Hindlimb muscle (tissue), 1 donor: ENCODE results near the gene CD3G. TPM values are rescaled to one million over a fixed set of nuclear protein-coding genes. Genes with fewer than 3 reads are reported as not detected.
"Not testable (repeated sequence)": the region's sequence is repeated elsewhere in the genome, so short reads cannot be mapped to it uniquely, and the experiment has no call there.

ENCODE experiments used
- DNase-seq: peaks from one replicate; pipeline ENCODE4 v3.0.0-alpha.2; 2013
- polyA plus RNA-seq: library from polyadenylated mRNA; unstranded; fragments of 120-200 nt; gene quantifications from one replicate; pipeline ENCODE4 v1.2.1, GENCODE V29; 2013; ENCODE audit not compliant: insufficient read length

The CD3G gene
- 0.17 TPM for polyA plus RNA-seq

DNA sequence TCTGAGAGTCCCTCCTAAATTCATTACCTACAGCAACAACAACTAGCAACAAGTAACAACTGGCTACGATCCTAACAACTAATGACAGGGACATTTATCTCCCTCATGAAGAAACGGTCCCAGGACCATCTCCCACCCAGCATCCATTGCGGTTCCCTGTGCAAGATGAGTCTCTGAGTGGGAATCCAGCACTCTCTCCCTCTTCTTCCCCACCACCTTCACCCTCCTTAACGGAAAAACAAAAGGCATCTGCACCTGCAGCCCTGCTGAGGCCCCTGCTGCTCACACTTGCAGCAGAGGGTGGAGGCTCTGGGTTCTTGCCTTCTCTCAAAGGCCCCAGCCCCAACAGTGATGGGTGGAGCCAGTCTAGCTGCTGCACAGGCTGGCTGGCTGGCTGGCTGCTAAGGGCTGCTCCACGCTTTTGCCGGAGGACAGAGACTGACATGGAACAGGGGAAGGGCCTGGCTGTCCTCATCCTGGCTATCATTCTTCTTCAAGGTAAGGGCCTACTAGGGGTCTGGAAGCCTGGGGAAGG lies at the start of gene CD3G:
TSS of gene CD3G (plus strand) at position 364 of the 535 bp plus-strand sequence. CDS start at position 444, 80 bp downstream.
- DNase-seq, result no peak

DNA sequence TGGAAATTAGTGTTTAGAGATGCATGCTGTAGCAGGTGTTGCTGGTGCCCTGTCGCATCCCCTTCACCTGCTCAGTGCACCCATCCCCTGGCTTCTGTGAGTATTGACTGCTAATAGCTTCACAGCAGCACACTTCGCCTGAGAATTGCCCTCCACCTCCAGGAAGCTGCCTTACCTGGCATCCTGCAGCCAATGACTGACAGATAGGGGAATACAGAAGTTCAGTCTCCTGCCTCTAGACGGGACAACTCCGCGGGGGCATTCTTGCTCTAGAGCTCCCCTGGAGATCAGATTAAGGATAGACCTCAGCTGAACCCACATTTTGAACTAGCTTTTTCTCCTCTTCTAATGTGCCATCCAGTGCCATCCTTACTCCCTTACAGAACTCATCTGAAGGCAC lies 48.9 kb upstream of the CD3G start:
- DNase-seq, result no peak

DNA sequence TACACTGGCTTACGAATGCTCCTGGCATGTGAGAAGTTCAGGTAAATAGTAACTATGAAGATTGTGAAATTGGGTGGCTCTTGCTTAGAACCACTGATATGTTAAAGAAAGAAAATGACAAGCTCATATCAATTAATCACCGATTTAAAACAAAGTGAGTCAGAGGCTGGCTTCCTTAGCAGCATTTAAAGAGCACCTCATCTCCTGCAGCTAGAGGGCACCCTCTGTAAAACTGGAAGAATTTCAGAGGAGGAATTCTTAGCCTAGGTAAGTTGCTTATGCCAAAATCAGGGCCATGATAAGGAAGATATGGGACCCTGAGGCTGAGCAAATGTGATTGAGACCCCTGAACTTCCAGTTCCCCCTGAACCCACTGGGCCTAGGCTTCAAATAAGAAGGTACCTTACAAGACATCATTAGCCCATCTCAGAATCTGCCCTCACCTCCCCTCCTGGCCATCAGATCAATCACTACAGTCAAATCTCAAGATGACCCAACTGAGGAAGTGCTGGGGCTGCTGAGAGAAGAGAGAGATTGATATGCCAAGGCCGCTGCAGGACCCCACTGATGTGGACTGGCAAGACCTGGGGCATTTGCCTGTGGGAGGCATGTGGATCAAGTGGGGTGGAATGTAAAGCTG lies 48.2 kb upstream of the CD3G start:
- no peak for DNase-seq

DNA sequence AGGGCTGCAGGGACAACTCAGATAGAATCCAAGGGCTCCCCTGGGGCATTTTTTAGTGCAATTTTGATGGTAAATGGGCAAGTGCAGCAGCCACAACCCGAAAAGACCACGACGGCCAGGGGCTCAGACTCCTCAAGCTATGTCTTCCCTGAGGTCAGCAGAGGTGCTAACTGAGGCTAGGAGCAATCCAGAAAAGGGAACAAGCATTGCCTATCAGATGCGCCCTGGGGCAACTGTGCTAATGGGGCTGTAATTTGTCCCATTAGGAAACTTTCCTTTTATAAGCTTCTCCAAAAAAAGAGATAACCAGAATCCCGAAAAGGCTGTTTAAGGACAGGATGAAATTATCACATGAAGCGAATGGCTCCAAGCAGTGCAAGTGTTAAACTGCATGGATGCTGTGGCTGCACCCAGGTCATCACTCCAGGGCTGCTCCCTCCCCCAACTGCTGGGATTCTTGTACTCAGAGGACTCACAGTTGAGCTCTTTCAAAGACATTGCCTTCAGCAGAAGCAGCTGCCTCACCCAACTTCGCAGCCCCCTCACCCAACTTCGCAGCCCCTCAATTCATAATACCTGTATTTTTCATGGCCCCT lies 42.4 kb upstream of the CD3G start:
- DNase-seq, result no peak

DNA sequence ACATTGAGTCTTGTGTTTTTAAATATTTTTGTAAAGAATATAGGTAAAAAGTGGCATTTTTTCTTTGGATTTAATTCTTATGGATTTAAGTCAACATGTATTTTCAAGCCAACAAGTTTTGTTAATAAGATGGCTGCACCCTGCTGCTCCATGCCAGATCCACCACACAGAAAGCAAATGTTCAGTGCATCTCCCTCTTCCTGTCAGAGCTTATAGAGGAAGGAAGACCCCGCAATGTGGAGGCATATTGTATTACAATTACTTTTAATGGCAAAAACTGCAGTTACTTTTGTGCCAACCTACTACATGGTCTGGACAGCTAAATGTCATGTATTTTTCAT lies 39.9 kb upstream of the CD3G start:
- no peak for DNase-seq

DNA sequence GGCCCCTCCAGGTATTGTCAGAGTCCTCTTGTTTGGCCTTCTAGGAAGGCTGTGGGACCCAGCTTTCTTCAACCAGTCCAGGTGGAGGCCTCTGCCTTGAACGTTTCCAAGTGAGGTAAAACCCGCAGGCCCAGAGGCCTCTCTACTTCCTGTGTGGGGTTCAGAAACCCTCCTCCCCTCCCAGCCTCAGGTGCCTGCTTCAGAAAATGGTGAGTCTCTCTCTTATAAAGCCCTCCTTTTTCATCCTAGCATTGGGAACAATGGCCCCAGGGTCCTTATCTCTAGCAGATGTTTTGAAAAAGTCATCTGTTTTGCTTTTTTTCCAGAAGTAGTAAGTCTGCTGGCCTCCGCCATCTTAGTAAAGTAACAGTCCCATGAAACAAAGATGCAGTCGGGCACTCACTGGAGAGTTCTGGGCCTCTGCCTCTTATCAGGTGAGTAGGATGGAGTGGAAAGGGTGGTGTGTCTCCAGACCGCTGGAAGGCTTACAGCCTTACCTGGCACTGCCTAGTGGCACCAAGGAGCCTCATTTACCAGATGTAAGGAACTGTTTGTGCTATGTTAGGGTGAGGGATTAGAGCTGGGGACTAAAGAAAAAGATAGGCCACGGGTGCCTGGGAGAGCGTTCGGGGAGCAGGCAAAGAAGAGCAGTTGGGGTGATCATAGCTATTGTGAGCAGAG lies 39.4 kb upstream of the CD3G start, which contains the start of gene CD3E:
TSS of gene CD3E (plus strand) at position 163 of the 681 bp plus-strand sequence. CDS start at position 386, 223 bp downstream.
- no peak for DNase-seq

DNA sequence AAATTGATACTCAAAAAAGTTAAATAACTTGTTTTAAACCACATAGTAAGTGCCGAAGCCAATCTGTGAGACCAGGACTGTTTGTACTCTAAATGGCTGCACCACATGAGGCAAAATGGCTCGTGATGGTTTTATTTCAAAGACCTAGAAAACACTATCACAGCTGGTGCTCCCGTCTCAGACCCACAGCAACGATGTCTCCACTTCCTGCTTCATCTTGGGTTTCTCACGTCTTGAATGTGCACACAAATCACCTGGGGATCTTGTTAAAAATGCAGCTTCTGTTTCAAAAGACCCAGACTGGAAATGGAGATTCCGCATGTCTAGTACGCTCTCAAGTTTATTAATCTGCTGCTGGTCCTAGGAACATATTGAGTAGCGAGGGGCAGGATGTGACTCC lies 38.4 kb upstream of the CD3G start:
- no peak for DNase-seq

DNA sequence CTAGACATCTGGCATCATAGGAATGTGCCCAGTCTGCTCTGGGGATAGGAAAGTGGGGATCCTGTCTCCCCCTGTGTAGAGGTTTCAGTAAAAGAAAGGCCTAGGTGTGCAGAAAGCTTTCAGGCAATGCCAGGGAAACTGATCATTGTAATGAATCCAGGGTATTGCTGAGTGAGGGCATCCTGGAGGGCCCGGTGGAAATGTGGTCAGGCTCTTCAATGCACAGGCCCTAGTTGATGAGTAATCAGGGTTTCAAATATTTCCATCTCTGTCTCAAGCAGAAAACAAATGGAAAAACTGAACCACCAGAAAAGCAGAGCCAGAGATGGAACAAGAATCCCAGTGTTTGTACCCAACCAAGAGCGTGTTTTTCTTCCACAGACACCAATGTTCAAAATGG lies 37.6 kb upstream of the CD3G start:
- no peak for DNase-seq

DNA sequence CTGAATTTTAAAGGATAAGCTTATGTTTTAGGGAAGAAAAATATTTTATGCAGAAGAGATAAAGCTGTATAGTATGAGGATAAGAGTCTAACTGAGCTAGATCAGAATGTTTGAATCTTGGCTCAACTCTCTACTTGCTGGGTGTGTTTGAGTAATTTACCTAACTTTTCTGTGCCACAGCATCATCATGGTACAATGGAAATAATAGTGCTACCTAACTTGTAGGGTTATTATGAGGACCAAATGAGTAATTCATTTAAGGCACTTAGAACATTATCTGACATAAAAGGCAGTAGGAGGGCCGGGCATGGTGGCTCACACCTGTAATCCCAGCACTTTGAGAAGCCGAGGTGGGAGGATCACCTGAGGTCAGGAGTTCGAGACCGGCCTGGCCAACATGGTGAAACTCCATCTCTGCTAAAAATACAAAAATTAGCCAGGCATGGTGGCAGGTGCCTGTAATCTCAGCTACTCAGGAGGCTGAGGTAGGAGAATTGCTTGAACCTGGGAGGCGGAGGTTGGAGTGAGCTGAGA lies 35.1 kb upstream of the CD3G start:
- DNase-seq, result not testable (repeated sequence)

DNA sequence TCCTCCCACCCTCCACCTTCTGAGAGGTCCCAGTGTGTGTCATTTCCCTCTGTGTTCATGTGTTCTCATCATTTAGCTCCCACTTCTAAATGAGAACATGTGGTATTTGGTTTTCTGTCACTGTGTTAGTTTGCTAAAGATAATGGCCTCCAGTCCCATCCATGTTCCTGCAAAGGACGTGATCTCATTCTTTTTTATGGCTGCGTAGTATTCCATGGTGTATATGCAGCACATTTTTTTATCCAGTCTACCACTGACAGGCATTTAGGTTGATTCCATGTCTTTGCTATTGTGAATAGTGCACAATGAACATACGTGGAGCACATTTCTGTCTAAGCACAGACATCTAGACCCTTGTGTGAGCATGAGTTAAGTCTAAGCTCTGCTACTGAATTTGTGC lies 33.9 kb upstream of the CD3G start:
- no peak for DNase-seq

DNA sequence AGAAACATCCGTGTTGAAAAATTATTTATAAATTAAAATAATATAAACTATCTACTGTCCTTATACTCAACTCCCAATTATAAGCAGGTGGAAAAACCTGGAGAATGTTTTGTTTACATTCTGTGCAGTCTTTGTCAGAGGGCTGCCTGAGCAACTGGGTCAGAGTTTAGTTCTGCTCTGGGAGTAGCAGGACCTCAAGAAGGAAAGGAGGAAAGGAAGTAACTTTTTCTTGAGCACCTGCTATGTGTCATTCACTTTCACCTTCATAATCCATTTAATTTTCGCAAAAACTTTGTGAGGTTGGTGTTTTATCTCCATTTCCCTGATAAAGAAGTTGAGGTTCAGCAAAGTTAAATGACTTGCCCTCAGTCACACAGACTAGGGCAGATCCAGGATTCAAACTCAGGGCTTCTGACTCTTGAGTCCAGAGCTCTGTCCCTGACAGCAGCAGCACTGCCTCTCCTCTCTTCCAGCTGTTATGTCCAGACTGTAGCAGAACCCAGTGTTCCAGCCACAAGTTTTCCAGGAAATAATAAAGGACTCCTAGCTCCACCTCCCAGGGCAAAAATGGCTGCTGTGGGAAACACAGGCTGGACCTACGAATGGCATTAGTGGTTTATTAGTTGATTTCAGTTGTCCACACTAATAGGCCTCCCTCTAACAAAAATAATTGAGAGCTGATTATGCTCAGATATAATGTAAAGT lies 33.2 kb upstream of the CD3G start:
- DNase-seq, result no peak

DNA sequence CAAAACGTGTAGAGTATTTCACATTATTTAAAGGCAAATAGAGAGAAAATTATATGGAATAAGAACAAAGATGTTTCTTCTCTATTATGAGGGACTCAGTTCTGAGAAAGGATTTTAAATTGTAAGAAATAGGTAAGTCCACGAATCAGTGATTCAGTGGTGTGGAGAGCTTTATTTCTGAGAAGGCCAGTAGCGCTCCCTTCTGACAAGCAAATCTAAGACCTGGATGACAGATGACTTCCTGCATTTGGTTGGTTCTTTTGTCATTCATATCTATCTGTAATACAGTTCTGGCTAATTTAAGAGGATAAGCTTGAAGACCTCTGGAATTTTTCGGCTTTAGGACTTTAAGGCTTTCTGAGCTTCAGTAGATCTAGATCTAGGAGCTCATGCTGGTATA lies 32.6 kb upstream of the CD3G start:
- no peak for DNase-seq

DNA sequence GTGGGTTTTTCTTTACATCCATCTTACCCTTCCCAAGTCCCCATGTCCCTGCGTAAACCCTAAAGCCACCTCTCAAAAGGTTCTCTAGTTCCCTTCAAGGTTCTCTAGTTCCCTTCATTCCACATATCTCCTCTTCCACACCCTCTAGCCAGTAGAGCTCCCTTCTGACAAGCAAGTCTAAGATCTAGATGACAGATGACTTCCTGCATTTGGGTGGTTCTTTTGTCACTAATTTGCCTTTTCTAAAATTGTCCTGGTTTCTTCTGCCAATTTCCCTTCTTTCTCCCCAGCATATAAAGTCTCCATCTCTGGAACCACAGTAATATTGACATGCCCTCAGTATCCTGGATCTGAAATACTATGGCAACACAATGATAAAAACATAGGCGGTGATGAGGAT lies 31.8 kb upstream of the CD3G start:
- DNase-seq, result no peak

DNA sequence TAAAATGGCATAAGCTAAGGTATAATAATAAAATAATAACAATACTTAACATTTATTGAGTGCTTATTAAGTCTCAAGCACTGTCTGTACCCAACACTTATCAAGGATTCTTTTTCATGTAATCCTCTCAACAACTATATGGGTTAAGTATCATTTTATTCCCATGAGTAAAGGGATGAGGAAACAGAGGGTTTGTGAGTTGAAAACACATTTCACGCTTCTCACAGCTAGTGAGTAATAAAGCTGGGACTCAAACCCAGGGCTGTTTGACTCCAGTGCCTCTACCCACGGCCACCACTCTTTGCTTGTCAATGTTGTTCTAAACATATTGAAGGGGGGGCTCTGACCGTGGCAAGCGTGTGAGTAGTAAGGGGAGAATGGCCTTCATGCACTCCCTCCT lies 30.9 kb upstream of the CD3G start:
- no peak for DNase-seq

DNA sequence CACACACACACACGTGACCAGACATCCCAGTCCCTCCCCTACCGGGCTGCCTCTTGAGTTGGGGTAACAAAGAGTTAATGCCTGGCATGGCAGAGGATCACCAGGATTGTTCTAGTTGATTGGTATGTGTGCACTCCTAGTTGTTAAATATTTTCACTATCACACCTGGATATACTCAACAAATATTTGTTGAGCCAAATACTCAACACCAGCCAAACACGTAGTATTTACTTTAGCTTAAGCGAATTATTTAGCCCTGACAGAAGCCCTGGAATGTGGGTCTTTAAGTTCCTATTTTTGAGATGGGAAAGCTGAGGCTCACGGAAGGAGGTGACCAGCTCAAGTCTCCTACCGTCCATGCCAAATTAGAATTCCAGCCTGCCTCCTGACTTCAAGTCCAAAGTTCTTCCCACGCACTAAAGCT lies 29.1 kb upstream of the CD3G start:
- no peak for DNase-seq

DNA sequence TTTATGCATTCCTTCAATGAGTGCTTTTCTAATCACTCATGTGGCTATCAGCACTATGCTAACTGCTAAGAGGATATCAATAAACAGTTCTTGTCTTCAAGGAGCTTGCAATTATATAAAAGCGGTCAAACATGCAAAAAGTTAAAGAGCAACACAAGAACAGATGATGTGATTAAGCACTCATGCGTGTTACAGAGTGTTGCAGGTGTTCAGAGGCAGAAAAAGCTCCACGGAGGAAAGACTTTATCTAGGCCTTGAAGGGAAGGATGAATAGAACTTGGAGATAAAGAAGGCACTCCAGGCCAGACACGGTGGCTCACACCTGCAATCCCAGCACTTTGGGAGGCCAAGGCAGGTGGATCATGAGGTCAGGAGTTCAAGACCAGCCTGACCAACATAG lies 26.0 kb upstream of the CD3G start:
- DNase-seq, result no peak

DNA sequence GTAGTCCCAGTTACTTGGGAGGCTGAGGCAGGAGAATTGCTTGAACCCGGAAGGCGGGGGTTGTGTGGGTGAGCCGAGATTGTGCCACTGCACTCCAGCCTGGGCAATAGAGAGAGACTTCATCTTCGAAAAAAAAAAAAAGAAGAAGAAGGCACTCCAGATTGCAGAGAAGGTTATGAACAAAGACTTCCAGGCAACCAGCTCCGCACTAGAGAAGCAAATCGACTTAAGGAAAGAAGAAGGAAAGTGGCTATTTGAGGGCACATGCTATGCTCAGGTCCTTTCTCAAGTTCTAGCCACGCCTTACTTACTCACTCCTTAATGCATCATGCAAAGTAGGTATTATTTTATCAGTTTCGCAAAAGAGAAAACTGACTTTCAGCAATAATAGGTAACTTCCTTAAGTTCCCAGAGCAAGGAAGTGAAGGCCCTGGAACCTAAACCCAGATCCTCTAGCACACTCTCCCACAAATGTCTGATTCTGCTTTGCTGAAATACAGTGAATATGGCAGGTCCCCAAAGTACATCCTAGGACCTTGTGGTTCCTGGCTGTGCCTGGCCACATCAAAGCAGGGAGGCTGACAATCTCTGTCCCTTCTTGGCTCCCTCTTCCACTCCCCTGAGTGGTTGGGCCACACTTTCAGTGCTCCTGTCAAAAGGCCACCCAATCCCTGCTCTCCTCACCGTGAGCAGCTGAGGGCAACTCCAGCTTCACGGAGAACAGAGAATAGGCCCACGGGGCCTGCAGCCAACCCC lies 25.4 kb upstream of the CD3G start:
- DNase-seq, result no peak

DNA sequence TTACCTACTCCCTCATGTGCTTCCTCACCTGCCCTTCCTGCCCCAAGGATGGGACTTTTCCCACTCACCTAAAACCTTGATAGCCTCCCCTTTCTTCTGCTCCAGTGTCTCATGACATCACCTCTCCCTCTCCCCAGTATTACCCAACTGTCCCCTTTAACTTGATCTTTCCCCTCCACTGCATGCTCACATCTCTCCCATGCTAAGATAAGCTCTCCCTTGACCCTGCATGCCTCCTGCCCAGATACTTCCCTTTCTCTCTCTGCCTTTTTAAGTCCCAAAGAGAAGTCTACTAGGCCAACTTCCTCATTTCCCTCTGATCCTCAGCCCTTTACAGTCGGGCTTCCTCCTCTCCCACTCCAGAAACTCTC lies 24.8 kb upstream of the CD3G start:
- no peak for DNase-seq

DNA sequence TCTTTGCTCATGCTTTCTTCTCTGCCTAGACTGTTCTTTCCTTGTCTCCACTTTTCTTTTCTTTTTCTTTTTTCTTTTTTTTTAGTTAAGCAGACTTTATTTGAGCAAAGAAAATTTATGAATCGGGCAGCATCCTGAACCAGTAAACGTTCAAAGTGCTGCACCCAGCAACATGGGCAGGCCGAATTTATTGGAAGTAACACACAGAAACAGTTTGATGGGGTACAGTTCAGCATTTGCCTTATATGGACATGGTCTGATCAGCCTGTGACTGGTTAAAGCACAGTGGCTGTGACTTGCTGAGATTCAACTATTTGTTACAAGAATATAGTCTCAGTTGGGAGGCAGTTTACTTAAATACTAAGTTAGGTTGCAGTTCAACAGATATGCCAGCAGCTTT lies 23.6 kb upstream of the CD3G start:
- no peak for DNase-seq

DNA sequence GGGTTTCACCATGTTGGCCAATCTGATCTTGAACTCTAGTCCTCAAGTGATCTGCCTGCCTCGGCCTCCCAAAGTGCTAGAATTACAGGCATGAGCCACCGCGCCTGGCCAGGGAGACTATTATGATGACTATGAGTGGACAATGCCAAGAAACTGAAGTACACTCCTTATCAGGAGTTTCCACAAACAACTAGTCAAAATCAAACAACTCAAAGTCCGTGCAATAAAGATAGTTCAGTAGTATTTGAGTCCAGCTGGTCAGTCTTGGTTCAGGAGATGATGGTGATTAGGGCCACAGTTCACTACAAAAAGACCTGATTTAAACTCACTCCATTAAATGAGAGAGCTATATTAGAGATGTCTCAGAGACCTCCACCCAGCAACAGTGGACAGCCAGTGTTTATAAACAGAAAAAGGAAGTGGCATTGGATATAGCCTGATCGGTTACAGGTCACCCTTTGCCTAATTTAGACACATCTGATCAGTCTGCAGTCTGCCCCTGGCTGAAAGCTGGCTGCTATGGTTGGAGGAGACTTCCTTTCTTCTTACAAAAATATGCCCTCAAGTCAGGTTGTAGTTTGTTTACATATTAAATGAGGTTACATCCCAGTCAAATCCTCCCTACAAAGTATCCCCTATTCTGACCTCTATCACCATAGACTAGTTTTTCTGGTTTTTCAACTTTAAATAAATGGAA lies 22.6 kb upstream of the CD3G start:
- no peak for DNase-seq

DNA sequence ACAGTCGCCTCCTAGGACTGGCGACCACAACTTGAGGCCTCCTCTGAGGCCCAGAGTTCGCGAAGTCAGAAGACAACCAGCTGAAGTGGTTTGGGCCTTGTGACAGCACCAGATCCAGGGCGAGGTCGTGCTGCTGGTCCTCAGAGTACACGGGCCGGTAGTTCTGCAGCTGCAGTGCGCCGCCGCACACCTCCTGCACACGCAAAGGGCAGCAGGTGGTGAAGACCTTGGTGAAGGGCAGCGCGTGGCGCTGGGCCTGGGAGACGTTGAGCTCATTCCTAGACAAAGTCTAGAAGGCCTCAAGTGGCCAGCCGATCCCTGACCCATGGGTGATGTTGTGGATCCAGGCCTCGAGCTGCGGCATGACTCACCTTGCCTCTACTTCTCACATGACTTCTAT lies 21.4 kb upstream of the CD3G start:
- no peak for DNase-seq

DNA sequence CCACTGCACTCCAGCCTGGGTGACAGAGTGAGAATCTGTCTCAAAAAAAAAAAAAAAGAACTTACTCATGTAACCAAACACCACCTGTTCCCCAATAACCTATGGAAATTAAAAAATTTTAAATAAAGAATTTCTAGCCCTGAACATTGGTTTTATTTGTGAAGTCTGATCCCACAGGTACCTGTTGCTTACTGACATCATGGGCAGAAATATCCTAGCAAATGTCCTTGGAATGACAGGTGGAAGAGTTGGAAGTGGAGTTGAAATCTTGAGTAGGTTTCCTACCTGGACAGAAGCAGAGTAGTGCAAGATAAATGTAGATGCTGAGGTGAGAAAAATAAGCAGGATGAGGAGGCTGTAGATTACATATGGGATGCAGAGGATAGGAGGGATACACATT lies 18.9 kb upstream of the CD3G start:
- DNase-seq, result no peak
